HG02571 (cell line): ENCODE measurements around the gene ZNF74.
"Not testable (repeated sequence)": the region's sequence is repeated elsewhere in the genome, so short reads cannot be mapped to it uniquely, and the experiment has no call there.

Experiments
- ATAC-seq: cut with Tn5 transposase; IDR thresholded peaks from one replicate; pipeline ENCODE4 v1.9.1; 2021; ENCODE audit warnings: mild to moderate bottlenecking, moderate library complexity; ENCODE audit not compliant: unreplicated experiment

ZNF74 gene

DNA sequence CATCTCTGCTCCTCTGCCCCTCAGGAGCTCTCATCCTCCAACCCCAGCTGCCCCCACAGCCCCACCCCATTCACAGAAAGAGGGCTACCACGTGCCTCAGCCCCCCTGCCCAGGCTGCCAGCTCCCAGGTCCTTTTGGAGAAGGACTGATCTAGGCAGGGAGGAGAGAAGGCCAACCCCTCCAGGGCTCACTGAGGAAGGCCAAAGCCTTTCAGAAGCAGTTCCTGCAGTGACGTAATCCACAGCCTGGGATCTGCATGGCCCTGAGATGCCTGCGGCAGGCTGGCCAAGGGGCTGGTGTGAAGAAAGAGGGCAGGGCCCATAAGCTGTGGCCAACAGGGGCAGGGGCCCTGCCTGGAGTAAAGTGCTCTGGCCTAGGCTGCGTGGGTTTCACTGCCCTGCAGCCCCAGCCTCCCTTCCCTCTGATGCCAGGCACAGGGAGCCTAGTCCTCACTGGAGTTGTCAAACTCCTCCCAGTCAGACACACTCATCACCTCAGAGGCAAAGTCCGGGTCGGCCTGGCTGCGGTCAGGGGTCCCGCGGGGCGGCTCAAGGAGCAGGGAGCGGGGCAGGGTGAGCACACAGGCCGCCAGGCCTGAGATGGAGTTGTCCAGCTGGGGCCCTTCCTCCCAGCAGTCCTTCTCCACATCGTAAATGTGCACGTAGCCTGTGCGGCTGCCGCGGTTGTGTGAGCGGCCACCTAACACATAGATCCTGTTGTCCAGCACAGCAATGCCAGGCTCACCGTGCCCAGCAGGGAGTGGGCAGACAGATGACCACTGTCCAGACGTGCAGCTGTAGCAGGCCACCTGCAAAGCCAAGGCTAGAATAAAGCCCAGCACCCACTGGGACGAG lies 47.9 kb downstream of the ZNF74 start:
- ATAC-seq = no peak

DNA sequence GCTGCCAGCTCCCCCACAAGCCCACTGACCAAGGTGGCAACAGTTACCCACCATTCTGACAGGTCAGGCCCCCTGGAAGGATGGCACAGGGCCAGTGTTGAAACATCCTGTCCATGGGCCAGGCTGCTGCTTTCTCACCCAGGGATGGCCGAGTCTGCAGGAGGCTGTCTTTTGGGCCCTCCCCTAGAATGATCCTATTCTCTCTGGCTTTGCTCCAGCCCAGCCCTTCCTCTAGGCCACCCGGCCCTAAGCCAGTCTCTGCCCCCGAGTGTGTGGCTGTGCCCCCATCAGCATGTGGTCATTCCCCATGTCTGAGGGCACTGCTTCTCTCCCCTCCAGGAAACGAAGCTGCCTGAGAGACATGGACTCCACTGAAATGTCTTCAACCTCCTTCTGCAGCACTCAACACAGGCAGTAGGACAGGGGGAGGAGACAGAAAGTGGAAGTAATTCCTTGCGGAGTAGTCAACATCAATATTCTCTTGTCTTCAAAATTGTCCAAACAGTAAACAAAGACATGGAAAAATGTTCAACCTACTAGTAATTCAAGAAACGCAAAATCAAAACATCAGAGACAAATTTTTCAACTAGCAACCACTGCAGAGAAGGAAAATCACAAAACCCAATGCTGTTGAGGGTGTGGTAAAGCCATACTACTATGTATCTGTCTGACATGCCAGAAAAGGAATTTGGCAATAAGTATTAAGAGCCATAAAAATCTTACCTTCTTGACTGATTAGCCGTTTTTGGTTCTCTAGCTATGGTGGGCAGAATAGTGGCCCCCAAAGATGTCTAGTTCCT lies 48.7 kb downstream of the ZNF74 start:
- no peak for ATAC-seq

DNA sequence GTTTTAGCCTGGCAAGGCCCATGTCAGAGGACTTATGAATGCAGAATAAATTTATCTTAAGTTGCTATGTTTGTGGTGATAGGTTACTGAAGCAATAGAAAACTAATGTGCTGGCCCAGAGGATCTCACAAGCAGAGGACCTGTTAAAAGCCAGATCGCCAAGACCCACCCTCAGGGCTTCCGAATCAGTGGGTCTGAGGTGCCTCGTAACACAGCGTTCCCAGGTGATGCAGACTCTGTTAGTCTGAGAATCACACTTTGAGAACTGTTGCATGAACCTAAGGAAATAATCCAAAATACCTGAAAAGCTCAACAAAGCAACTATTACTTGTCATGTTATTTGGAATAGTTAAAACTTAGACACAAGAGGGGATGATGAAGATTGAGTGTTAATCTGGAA lies 50.4 kb downstream of the ZNF74 start:
- no peak for ATAC-seq

DNA sequence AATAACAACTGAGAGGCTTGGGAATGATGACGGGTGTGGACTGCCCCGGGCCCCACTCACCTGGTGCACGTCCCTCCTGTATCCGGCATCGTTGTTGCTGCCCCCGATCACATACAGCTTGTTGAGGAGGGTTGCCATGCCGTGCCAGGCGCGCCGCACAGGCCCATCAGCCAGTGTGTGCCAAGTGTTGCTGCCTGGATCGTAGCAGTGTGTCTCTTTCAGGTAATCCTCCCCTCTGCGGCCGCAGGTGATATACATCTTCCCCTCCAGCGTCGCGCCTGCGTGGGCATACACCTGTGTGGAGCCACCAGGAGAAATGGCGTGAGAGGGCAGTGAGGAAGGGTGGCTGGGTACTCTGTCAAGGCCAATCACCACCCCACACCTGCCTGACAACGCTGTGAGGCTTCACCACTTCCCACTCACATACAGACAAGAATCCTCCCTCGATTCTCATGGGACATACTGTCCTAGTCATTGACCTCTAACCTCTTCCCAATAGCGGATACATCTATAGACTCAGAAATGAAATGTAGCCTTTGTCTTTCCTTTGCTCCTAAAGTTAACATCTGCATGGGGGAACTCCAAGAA lies 52.5 kb downstream of the ZNF74 start:
- no peak for ATAC-seq

DNA sequence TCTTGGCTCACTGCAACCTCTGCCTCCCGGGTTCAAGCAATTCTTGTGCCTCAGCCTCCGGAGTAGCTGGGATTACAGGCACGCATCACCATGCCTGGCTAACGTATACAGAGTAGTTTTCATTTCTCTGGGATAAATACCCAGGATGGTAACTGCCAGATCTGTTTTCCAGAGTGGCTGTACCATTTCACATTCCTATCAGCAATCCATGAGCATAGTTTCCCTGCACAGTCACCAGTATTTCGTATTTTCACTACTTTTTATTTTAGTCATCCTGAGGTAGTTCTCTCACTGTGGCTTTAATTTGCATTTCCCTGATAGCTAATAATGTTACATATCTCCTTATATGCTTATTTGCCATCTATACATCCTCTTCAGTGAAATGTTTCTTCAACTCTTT lies 54.7 kb downstream of the ZNF74 start:
- ATAC-seq = no peak

DNA sequence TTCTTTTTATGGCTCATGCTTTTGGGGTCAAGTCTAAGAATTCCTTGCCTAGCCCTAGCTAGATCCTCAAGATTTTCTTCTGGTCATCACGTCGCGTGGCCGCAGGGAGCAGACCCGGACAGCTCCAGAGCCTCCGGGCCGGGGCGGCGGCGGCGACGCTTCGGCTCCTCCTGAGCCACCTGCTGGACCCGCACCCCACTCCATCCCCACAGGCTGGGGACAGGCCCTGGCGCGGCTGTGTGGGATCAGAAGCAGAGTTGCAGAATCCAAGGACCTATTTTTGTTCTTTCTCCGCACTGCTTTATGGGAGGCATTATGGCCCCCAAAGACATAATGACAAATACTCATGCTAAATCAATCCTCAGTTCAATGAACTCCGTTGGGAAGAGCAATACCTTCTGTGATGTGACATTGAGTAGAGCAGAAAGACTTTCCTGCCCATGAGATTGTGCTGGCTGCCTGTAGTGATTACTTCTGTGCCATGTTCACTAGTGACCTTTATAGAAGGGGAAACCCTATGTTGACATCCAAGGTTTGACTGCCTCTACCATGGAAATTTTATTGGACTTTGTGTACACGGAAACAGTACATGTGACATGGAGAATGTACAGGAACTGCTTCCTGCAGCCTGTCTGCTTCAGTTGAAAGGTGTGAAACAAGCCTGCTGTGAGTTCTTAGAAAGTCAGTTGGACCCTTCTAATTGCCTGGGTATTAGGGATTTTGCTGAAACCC lies 56.0 kb downstream of the ZNF74 start:
- no peak for ATAC-seq

DNA sequence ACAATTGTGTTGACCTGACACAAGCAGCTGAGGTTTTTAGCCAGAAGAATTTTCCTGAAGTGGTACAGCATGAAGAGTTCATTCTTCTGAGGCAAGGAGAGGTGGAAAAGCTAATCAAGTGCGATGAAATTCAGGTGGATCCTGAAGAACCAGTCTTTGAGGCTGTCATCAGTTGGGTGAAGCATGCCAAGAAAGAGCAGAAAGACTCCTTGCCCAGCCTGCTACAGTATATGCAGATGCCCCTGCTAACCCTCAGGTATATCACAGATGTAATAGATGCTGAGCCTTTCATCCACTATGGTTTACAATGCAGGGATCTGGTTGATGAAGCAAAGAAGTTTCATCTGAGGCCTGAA lies 56.6 kb downstream of the ZNF74 start:
- ATAC-seq = no peak

DNA sequence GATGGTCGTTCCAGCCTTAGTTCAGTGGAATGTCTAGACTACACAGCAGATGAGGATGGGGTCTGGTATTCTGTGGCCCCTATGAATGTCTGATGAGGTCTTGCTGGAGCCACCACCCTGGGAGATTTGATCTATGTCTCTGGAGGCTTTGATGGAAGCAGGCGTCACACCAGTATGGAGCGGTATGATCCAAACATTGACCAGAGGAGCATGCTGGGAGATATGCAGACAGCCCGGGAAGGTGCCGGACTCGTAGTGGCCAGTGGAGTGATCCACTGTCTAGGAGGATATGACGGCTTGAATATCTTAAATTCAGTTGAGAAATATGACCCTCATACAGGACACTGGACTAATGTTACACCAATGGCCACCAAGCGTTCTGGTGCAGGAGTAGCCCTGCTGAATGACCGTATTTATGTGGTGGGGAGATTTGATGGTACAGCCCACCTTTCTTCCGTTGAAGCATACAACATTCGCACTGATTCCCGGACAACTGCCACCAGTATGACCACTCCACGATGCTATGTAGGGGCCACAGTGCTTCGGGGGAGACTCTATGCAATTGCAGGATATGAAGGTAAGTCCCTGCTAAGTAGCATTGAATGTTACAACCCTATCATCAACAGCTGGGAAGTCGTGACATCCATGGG lies 57.3 kb downstream of the ZNF74 start:
- not testable (repeated sequence) for ATAC-seq

DNA sequence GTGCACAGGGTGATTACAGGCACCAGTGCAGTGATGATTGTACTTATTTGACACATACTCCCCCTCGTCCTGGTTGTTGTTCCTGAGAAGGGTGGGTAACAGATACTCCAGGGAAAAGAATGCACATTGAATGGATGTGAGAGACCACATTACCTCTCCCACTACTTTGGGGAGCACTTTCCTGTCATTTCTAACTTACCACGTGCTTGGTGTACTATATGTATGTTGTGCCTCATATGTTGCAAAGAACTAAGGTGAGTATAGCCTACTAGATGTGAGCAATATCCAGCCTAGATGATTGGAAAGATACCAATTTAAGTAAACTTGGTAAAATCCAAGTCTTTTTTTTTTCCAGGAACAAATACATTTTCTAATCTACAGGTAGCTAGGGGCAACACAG lies 58.0 kb downstream of the ZNF74 start:
- ATAC-seq = no peak

DNA sequence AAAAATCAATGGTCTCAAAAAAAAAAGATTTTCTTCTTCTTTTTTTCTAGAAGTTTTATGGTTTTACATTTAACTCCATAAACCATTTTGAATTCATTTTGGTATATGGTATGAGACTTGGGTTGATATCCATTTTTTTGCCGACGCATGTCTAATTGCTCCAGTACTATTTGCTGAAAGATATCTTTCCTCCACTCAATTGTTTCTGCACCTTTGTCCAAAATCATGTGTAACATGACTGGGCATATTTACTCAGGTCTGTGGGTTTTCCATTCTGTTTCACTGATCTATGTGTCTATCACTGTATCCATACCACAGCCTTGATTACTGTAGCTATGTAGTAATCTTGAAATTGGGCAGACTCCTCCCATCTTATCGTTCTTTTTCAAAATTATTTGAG lies 59.3 kb downstream of the ZNF74 start:
- no peak for ATAC-seq

DNA sequence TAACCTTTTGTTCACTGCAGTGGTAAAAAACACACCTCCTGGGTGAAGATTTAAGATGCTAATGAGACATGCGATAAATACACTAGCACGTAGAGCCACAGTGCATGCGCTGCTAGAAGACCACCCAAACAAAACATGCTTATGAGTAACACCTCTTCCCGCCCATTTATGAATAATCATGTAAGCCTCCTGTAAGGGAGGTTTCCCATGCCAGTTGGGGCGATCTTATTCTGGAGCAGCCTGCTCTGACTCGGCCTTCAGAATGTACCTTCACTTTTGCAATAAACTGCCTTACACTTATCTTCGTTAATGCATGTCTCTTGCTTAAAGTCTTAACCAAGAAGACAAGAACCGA lies 61.7 kb downstream of the ZNF74 start:
- no peak for ATAC-seq

DNA sequence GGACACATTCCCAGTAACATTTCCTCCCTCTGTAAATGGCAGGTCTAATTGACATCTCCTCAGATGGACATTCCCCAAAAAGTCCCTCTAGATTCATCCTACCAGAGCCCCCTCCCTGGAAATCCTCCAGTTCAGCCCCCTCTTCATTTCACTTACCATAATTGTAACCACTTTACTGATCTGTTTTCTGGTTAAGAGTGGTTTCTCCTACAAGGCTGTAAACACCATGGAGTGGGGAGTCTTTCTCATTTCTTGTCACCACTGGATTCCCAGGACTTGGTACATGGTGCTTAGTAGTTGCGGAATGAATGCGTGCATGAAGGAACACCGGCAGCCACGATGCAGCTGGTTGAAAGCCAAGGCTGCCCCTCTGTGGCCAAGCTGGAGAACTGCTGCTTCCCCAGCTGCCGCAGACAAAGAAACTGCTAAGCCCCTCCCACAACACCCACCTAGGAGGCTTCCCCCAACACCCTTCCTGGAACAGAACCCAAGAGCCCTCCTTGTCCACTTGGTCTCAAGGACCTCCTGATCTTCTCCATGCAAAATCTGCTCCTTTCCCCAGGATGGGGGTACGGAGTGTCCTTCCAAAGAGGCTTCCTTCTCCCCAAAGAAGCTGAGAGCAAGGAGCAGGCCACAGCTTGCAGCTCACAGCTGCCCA lies 62.2 kb downstream of the ZNF74 start:
- ATAC-seq = no peak

DNA sequence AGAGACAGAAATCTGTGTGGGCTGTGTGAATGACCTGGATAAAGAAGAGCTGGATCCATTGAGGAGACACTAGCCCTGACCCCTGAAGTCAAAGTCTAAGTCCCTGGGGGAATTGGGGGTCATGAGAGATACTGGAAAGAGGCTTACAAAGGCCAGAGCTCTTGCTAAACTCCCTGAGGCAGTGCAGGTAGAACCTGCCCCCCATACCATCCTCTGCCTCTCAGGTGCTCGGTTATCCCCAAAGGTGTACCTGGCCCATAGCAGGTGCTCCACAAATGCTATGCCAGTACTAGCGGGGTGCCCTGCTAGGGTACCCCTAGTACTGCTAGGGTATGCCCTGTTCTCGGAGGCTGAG lies 62.7 kb downstream of the ZNF74 start:
- no peak for ATAC-seq

DNA sequence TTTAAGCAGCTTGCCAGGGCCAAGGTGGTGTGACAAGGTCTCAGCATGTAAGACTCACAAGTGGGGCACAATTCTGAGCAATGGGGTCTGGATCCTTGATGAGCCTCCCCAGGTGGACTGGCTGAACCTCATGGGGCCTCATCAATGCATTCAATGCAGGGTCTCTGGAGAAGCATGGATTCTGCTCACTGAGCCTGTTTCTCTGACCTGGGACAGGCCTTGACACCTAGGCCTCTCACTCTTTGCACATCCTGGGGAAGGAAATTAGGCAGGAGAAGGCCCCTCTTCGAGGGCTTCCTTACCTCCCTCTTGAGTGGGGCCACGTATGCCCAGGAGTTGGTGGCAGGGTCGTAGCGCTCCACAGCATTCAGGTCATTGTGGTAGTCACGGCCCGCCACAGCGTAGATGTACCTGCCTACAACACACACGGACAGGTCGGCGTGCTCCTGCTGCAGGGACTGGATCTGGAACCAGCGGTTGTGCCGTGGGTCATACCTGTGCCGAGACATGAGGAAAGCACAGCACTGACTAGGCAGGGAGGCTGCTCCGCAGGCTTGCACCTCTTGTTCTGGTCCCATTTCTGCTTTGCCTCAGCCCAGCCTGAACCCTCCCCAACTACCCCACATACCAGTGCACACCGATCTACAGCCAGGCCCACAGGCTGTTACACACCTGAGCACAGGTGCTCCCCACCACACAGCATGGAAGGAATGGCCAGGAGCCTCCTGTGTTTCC lies 63.7 kb downstream of the ZNF74 start:
- ATAC-seq = no peak
